Mesenteric fat pad (tissue), 1 donor: ENCODE results near the gene GOLM1. TPM values are rescaled to one million over a fixed set of nuclear protein-coding genes. Genes with fewer than 3 reads are reported as not detected.

Source experiments
- DNase-seq: peaks from one replicate; pipeline ENCODE4 v3.0.0-alpha.2; 2020; ENCODE audit warnings: low spot score
- total RNA-seq: library from RNA; stranded (reverse); fragmentation: NEBNext Ultra II Directional; extraction: Animal tissue kit (Norgen Biotek cat#: 25700); gene quantifications from one replicate; pipeline ENCODE4 v1.2.1, GENCODE V29; 2021
- donor health status: DM: yes; HTN: yes; CAD: no.

Gene GOLM1
- total RNA-seq, 1 donor from 2014 or later: 15.4 TPM

- peak; percentile 69 for DNase-seq
Observed at GRCh38 chr9:86046930-86047341, 52.4 kb downstream of the GOLM1 start.

DNA sequence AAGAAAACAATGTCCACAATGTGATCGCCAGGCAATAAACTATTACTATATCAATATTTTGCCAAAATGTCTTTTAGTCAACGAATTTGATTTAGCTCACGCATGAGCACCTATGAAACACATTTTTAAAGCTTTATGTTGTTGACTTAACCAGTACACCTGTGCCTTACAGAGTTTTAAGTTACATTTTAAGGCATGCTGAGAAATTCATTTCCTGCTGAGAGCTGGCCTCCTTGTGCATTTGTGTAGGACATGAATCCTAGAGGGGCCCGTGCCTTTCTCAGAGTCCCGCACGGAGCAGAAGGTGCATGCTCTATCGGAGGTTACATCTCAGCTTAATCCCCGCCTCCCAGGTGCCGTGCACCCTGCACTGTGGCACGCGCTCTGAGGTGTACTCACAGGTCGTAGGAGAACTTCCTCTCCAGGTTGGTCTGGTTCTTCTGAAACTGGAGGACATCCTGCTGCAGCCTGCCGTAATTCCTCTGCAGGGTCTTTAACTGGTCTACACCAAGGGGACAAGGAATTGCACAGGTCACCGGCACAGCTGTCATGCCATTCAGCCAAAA, 53.2 kb downstream of the GOLM1 start:
- no peak for DNase-seq

GRCh38 chr9:86045654-86046053, 53.7 kb downstream of the GOLM1 start:
- no peak for DNase-seq

DNA sequence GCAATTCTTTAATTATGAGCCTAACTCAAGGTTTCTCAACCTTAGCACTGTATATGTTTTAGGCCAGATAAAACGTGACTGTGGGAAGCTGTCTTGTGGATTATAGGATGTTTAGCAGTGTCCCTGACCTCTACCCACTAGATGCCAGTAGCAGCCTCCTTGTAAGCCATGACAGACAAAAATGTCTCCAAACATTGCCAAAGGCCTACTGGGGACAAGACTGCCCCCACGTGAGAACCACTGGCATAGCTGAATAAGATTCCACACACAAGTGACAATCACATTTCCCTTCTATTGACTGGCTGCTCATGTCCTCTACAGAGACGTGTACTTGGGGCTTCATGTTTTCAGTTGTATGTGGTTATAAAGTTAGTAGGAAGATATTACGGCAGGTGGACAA, 55.4 kb downstream of the GOLM1 start:
- DNase-seq: no peak

DNA sequence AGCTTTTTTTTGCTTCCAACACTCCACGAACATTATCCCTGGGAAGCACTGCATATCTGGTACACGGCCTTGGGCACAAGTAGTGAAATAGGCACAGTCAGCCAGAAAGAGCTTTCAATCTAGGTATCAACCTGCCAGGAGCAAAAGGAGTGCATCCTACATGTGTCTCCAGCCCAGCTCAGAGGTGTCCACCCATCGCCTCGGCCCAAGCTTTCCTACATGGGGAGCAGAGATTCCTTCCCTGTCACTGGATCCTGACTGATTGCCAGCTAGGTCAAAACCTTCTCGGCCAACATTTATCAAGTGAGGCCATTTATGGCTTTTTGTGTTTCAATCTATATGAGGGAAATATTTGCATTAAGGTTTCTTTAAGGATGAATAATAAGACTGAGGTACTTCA, 55.8 kb downstream of the GOLM1 start:
- DNase-seq: no peak

GRCh38 chr9:86042199-86042978, 57.0 kb downstream of the GOLM1 start:
- DNase-seq: no peak

DNA sequence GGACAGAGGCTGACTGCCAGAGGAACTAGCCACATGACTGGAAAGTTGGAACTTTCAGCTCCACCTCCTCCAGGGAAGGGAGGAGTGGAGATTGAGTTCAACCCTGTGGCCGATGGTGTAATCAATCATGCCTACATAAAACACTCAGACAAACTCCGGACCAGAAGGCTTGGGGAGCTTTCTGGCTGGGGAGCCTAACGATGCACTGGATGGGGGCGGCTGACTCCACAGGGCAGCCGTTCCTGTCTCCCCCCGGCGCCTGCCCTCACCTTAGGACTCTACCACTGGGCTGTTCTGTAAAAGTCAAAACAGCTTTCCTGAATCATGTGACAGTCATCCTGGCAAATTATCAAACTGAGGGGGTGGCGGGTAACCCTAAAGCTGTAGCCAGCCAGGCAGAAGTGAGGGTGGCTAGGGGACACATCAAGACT, 58.0 kb downstream of the GOLM1 start:
- DNase-seq: no peak

GRCh38 chr9:86040861-86041155, 58.5 kb downstream of the GOLM1 start:
- no peak for DNase-seq

DNA sequence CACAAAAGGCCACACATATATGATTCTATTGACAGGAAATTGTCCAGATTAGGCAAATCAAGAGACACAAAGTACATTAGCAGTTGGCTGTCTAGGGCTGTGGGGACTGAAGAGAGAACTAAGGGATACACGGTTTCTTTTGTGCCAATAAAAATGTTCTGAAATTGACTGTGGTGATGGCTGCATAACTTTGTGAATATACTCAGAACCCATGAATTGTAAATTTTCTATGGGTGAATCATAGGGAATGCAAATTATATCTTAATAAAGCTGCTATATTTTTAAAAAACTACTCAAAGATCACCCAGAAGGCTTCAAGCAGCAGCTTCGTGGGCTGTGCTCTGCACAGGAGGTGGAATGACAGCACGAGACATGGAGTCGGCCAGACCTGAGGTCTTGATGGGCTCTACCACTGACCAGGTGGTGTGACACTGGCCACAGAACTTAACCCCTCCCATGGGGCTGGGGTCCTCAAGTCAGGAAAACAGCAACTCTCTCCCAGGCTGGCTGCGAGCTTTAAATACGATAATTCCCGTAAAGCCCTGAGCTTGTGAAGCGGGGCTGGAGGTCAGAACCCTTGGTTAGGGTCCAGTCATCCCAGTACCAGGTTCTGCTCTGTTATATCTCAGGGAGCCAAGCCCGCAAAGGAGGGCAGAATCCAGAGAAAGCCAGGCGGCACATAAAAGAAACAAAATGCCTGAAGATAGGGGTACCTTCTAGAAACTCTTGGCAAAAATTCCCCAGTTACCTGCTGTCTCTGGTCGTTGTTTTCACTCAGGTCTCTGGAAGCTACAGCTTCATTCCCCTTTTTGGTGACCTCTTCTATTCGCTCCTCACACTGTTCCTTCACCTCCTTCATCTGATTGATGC, 59.1 kb downstream of the GOLM1 start:
- no peak for DNase-seq

GRCh38 chr9:86036555-86036954, 62.8 kb downstream of the GOLM1 start:
- no peak for DNase-seq

DNA sequence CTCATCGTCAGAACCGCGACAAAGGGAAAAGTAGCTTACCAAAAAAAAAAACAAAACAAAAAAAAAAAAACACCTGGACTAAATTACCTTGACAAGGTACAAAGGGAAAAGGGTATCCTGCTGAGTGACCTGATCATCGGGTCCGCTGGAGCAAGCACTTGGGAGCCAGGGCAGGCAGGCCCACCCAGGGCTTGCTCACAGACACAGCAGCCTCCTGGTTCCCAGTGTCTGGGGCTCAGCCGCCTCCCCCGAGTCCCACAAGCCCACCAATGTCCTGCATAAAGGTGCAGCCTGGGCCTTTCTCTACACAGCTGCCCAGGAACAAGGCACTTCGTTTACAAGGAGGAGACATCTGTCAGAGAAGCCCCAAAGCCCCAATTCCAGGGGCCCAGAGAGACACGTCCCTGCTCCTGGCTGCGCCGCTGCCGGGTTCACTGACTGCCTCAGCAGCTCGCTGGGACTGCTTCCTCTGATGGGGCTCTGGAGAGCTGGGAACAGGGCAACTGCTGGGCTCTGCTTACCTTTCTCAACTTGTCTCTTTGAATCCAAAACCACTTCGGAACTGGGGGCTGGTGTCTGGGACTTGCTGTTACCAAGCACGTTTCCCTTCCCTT, 63.4 kb downstream of the GOLM1 start:
- DNase-seq: no peak

DNA sequence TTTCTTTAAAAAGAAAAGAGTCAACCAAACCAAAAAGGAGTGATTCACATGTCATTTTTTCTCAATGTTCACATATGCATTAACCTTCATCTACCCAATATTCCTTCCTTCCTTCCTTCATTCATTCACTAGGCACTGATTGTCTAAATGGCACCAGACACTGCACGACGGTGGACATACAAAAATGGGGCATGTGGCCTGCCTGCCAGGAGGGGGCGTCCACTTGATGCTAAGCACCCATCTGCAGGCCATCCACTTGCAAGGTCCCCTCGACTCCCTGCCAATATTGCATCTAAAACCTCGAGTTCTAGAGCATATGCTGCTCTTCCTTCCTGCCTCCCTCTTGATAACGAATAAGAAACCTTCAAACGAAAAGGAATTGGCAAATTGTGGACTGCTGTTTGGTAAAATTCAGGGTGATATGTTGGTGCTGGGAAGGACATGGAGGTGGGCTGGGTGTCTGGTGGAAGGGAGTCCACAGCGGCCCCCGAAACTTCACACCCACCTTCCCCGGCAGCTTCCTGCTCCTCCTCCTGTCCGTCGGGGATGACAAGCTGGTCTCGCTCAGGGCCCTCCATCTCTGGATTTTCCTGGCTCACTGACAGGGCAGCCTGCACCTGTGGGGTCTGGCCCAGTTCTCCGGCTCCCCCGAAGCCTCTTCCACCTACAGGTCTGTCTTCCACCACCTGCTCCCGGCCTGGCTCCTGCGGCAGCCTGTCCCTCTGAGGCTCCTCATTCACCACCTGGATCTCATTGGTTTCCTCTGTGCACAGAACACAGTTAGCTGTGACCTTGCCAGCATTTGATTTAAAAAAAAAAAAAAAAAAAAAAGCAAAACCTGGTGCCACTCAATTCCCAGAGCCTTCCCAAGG, 64.3 kb downstream of the GOLM1 start:
- DNase-seq: no peak

DNA sequence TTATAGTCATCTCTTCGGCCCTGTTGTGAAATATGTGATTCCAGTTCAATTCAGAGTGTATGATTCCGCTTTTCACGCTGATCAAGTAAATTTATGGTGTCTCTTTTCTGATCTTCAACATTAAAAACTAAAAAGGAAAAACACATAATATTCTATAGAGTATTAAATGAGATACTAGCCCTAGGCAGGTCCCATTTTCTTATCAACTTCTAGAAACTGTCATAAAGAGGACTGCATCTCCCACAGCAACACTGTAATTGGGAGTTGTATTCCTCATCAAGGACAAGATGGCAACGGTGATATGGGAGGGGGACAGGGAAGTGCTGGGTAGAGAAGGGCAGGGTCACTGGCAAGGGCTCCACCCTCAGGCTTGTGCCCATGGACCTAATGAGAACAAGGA, 71.6 kb downstream of the GOLM1 start:
- DNase-seq: no peak

DNA sequence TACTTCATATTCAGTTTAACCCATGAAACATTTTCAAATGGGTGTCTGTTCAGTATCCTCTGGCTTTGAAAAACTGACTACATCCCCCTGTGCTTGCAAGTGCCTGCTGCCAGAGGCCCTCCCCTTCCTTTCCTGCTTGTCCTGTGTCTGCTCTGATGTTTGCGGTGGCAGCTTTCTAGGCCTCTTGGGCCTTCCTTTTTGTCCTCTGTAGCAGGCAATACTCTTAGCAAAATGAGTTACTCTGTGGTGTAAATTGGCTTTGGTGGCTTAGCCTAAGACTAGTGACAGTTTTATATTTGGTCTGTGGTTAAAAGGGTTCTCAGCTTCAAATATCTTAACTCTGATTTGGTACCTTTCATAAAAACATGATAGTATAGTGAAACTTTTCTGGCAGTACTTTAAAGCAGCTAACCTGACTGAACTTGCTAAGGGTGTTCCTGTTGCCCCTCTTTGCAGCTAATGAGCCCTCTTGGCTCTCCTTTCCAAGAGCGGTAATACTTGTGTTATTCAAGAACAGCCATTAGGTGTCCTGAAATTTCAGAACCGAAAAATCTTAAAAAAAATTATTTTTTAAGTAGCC, 76.6 kb downstream of the GOLM1 start:
- DNase-seq: no peak

- DNase-seq: no peak
Observed at GRCh38 chr9:86021166-86021565, 78.2 kb downstream of the GOLM1 start.

GRCh38 chr9:86020731-86021130, 78.6 kb downstream of the GOLM1 start:
- DNase-seq: no peak

- no peak for DNase-seq
Observed at GRCh38 chr9:86009133-86009532, 90.2 kb downstream of the GOLM1 start.

DNA sequence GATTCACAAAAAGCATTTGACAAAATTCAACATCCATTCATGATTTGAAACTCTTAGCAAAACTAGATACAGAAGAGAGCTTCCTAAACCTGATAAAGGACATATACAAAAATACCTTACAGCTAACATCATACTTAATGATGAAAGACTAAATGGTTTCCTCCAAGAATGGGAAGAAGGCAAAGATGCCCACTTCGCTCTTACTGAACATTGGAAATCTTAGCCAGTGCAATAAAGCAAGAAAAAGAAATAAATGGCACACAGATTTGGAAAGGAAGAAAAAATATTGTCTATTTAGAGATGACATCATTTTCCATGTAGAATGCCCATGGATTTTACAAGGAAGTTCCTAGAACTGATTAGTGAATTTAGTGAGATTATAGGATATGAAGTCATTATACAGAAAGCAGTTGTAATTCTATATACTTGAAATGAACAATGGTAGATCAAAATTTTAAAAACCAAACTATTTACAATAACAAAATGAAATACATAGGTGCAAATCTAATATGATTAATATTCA, 94.0 kb downstream of the GOLM1 start:
- no peak for DNase-seq

GRCh38 chr9:85995599-85995998, 103.8 kb downstream of the GOLM1 start:
- no peak for DNase-seq

- no peak for DNase-seq
Observed at GRCh38 chr9:85995097-85995496, 104.3 kb downstream of the GOLM1 start.
